Activated B cell treated with CpG ODN at 0.5 μM for 24 hours (primary cell): ENCODE measurements around the gene STAT4. TPM values are rescaled to one million over a fixed set of nuclear protein-coding genes. Genes with fewer than 3 reads are reported as not detected.

Experiments used
- ATAC-seq: fragments of 200-7000 bp; cut with Tn5 transposase; one replicate; pipeline ENCODE4 v1.10.0; 2021; ENCODE audit warnings: low read depth, mild to moderate bottlenecking, moderate library complexity
- CTCF ChIA-PET: fragments of 350-600 bp; sonication (Branson Sonifier 250); formaldehyde crosslinking; loops from one replicate; lab custom pipeline; 2021; ENCODE audit warnings: antibody characterized with exemption; lab: Charles Lee
- POLR2A ChIA-PET: fragments of 350-600 bp; sonication (Branson Sonifier 250); formaldehyde crosslinking; loops from one replicate; lab custom pipeline; 2021; ENCODE audit warnings: antibody characterized with exemption; lab: Charles Lee
- DNase-seq: peaks from one replicate; pipeline ENCODE4 v3.0.0; 2022
- H3K27ac Mint-ChIP-seq: one replicate; pipeline ENCODE4 v1.8.0; 2020; ENCODE audit warnings: mixed read lengths
- H3K27me3 Mint-ChIP-seq: one replicate; pipeline ENCODE4 v1.8.0; 2021; ENCODE audit warnings: mixed read lengths
- H3K36me3 Mint-ChIP-seq: one replicate; pipeline ENCODE4 v1.8.0; 2021; ENCODE audit warnings: low read depth, mixed read lengths
- H3K4me1 Mint-ChIP-seq: one replicate; pipeline ENCODE4 v1.8.0; 2021; ENCODE audit warnings: mixed read lengths
- H3K4me3 Mint-ChIP-seq: one replicate; pipeline ENCODE4 v1.8.0; 2020; ENCODE audit warnings: mild to moderate bottlenecking, mixed read lengths
- H3K9me3 Mint-ChIP-seq: one replicate; pipeline ENCODE4 v1.8.0; 2020; ENCODE audit warnings: mixed read lengths
- intact Hi-C: fragments of 100-400 bp; cut with micrococcal nuclease; formaldehyde crosslinking; loops from one replicate; pipeline ENCODE4 v1.15.1; 2024
- total RNA-seq: library from RNA; stranded (reverse); gene quantifications from 2 replicates; pipeline ENCODE4 v1.2.3, GENCODE V29; 2022
- TF ChIP-seq, protein P1 (sequence below): fragments of 200-600 bp; IDR thresholded peaks from one replicate; pipeline ENCODE4 v1.8.0; 2022; ENCODE audit warnings: antibody characterized with exemption, mild to moderate bottlenecking

Gene STAT4
- total RNA-seq, 1 donor from 2014 or later, result 16.5 TPM

DNA sequence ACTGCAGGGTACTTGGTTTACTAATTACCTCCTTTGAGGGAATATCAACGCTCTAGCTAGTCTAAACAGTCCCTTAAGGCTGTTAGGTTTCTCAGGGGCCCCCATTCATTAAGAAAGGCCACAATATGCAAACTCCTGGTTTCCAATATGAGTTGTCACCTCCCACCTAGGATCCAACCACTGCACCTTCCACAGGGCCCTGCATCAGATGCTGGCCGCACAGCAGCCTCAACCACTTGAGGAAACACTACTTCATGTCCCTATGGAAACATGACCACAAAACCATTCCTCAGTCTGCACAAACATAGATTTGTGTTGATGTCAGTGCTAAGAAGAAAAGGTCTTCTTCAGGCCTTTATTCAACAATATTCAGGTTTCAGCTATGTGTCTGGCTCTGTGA lies 40.9 kb downstream of the STAT4 start:
- no peak for ATAC-seq
- no peak overlapping the region for H3K4me3 Mint-ChIP-seq
- H3K36me3 Mint-ChIP-seq, result no peaks in the 10 kb centered on the region
- TF ChIP-seq, protein P1, sequence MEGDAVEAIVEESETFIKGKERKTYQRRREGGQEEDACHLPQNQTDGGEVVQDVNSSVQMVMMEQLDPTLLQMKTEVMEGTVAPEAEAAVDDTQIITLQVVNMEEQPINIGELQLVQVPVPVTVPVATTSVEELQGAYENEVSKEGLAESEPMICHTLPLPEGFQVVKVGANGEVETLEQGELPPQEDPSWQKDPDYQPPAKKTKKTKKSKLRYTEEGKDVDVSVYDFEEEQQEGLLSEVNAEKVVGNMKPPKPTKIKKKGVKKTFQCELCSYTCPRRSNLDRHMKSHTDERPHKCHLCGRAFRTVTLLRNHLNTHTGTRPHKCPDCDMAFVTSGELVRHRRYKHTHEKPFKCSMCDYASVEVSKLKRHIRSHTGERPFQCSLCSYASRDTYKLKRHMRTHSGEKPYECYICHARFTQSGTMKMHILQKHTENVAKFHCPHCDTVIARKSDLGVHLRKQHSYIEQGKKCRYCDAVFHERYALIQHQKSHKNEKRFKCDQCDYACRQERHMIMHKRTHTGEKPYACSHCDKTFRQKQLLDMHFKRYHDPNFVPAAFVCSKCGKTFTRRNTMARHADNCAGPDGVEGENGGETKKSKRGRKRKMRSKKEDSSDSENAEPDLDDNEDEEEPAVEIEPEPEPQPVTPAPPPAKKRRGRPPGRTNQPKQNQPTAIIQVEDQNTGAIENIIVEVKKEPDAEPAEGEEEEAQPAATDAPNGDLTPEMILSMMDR, result no peak
- no peak overlapping the region for H3K27ac Mint-ChIP-seq
- peaks cover 11% of the 10 kb centered on the region for H3K4me1 Mint-ChIP-seq
- intact Hi-C loops, result no loop called here
- peaks cover 8% of the 10 kb centered on the region for H3K27me3 Mint-ChIP-seq
- no peak for DNase-seq
- CTCF ChIA-PET, result no interaction called here
- POLR2A ChIA-PET, result no interaction called here
- H3K9me3 Mint-ChIP-seq, result no peaks in the 10 kb centered on the region

DNA sequence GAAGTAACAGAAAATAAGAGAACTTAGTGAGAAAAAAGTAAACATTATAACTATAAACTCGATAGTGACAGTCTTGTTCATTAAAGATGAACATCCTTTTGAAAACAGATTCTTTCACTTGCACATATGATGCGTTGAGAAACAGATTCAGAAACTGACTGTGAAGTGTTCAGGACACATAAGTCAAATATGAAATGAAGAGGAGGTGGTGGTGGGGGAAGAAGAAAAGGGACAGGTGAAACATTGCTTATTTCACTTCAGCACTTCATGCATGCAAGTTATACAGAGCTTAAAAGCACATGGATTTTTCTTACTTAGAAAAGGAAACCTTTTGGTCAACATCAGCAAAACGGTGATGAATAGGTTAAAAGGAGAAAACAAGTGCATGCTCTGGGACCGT lies 42.5 kb downstream of the STAT4 start:
- intact Hi-C loops, result no loop called here
- CTCF ChIA-PET, result no interaction called here
- H3K4me1 Mint-ChIP-seq, result no peaks in the 10 kb centered on the region

DNA sequence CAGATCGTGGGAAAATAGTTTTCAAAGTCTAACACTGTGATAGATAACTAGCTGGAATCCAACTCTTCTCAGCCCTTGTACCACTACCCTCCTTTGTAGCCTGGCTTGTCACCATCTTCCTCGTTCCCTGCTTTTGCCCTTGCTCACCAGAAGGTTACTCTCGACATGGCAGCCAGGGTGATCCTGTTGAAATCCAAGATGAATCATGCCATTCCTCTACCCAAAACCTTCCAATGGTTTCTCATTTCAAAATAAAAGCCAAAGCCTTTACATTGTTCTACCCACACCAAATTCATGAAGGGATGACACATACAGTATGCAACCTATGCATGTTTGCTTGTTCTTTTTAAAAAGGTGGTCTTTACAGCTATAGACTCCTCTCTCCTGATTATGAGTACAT lies 45.7 kb downstream of the STAT4 start:
- no peak for ATAC-seq
- no peak overlapping the region for H3K27ac Mint-ChIP-seq
- TF ChIP-seq, protein P1, result no peak
- POLR2A ChIA-PET, result no interaction called here
- H3K27me3 Mint-ChIP-seq, result peaks cover 4% of the 10 kb centered on the region
- no peak for DNase-seq
- H3K4me1 Mint-ChIP-seq, result no peaks in the 10 kb centered on the region
- CTCF ChIA-PET, result no interaction called here
- no peak overlapping the region for H3K4me3 Mint-ChIP-seq
- no peaks in the 10 kb centered on the region for H3K9me3 Mint-ChIP-seq
- H3K36me3 Mint-ChIP-seq, result no peaks in the 10 kb centered on the region
- intact Hi-C loops, result no loop called here

More for the DNA sequence above, 42.5 kb downstream of the STAT4 start:
- Mint-ChIP-seq H3K9me3 (no peaks in the 10 kb centered on the region), H3K27ac (no peak overlapping the region), H3K27me3 (peaks cover 8% of the 10 kb centered on the region), H3K36me3 (no peaks in the 10 kb centered on the region), H3K4me3 (no peak overlapping the region)
- TF ChIP-seq, protein P1, result no peak
- POLR2A ChIA-PET, result no interaction called here
- no peak for DNase-seq
- no peak for ATAC-seq

DNA sequence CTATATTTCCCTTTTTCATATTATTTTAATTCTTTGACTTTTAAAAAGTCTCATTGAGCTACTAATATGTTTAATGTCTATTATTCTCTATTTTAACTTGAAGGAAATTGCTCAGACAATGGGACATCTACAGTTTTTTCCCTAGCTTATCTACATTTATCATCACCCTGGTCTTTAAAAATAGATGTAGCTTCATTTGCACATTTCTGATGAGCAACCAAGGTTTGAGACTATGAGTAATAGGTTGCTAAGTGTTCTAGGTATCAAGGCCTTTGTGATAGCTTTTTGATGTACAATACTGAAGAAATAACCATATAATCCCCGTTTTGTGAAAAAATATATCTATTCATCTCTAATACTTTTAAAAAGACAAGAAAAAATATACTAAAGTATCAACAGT lies 47.0 kb downstream of the STAT4 start:
- intact Hi-C loops, result no loop called here
- no peak for DNase-seq
- Mint-ChIP-seq H3K36me3 (no peaks in the 10 kb centered on the region), H3K27me3 (peaks cover 1% of the 10 kb centered on the region), H3K27ac (no peak overlapping the region), H3K4me3 (no peak overlapping the region), H3K9me3 (no peaks in the 10 kb centered on the region), H3K4me1 (no peaks in the 10 kb centered on the region)
- CTCF ChIA-PET, result no interaction called here
- no peak for ATAC-seq
- TF ChIP-seq, protein P1, result no peak
- POLR2A ChIA-PET, result no interaction called here

DNA sequence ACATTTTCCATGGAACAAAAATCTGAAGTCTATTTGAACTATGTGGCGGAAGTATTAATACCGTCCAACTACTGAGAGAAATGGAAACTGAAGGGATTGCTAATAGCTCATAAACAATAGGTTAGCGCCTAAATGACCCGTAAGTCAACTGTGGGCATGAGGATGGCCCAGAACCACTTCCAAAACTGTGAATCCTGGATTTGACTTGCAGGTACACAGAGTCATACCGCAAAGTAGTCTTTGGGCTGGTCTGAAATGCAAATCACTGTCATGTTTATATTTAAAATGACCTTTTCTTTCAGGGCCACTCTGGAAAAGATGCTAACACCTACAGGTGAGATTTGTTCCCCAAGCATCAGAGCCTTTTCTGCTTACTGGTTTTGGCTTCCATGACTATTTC lies 50.6 kb downstream of the STAT4 start:
- H3K4me1 Mint-ChIP-seq, result no peaks in the 10 kb centered on the region
- ChIA-PET POLR2A (no interaction called here), CTCF (no interaction called here)
- H3K9me3 Mint-ChIP-seq, result peaks cover 4% of the 10 kb centered on the region
- ATAC-seq (no peak), DNase-seq (no peak)
- H3K27me3 Mint-ChIP-seq, result peaks cover 1% of the 10 kb centered on the region
- H3K27ac Mint-ChIP-seq, result no peak overlapping the region
- H3K36me3 Mint-ChIP-seq, result no peaks in the 10 kb centered on the region
- TF ChIP-seq, protein P1, result no peak
- intact Hi-C loops, result no loop called here
- H3K4me3 Mint-ChIP-seq, result no peak overlapping the region
